ENCODE data around the gene TMEM132D. TPM values are rescaled to one million over a fixed set of nuclear protein-coding genes. Genes with fewer than 3 reads are reported as not detected.

TMEM132D gene
- total and polyA plus RNA-seq, 2 of the 4 experiments (the other 2 are of a cell fraction) = not detected

GRCh38 chr12:129231491-129231890 lies 672.3 kb downstream of the TMEM132D start:
- Histone ChIP-seq H4K20me1 (ENCODE audit: insufficient read depth, low read length) (no peaks in the 10 kb centered on the region), H3K79me1 (ENCODE audit: low read depth in 1 of 2, low read length in 2 of 2) (no peaks in the 10 kb centered on the region), H3K4me3 (ENCODE audit: insufficient read depth, low read depth, low read length) (no peak overlapping the region), H3K4me1 (ENCODE audit: control insufficient read depth, insufficient read depth, low read length) (no peaks in the 10 kb centered on the region), H4K8ac (ENCODE audit: low read depth in 2 of 2, low read length in 2 of 2) (no peak overlapping the region), H4K5ac (ENCODE audit: low read depth, low read length) (no peak overlapping the region), H3K23ac (ENCODE audit: low read depth, low read length) (no peak overlapping the region), H2AK5ac (ENCODE audit: low read depth, low read length) (no peak overlapping the region), H3K18ac (ENCODE audit: low read depth, low read length) (no peak overlapping the region), H4K91ac (ENCODE audit: insufficient read depth, low read depth, low read length) (no peak overlapping the region), H3K9me1 (ENCODE audit: insufficient read depth, low read length) (no peaks in the 10 kb centered on the region), H3K9ac (ENCODE audit: low read depth, low read length) (no peak overlapping the region), H2AK9ac (replicated peaks; ENCODE audit: low read depth, low read length, poor library complexity) (no peak overlapping the region), H3K9me3 (ENCODE audit: control insufficient read depth, insufficient read depth, low read length) (peaks cover 16% of the 10 kb centered on the region), H2AFZ (replicated peaks; ENCODE audit: low read length, poor library complexity) (no peak overlapping the region), H3K4ac (ENCODE audit: low read depth, low read length) (no peak overlapping the region), H3K27ac (ENCODE audit: insufficient read depth, low read length) (no peak overlapping the region), H2BK15ac (ENCODE audit: low read depth, low read length) (no peak overlapping the region), H2BK5ac (ENCODE audit: low read depth, low read length, poor library complexity, severe bottlenecking) (no peak overlapping the region), H2BK120ac (ENCODE audit: low read depth, low read length) (no peak overlapping the region), H3K56ac (ENCODE audit: extremely low read depth, insufficient read depth, low read length) (no peak overlapping the region), H3K14ac (replicated peaks; ENCODE audit: low read depth, low read length) (no peak overlapping the region), H3K4me2 (ENCODE audit: low read depth, low read length) (no peak overlapping the region), H3K36me3 (ENCODE audit: control insufficient read depth, insufficient read depth, low read length) (no peaks in the 10 kb centered on the region), H2BK20ac (ENCODE audit: low read depth, low read length) (no peak overlapping the region), H3K27me3 (ENCODE audit: control insufficient read depth, insufficient read depth, low read length) (no peaks in the 10 kb centered on the region)
- intact Hi-C loops (cut with micrococcal nuclease) (no loop called here), dilution Hi-C loops (cut with HindIII; ENCODE audit: low sequenced_read_pairs, unreplicated experiment) (no loop called here), in situ Hi-C loops (cut with MboI; ENCODE audit: low sequenced_read_pairs) (no loop called here)
- CTCF ChIA-PET = no interaction called here
- ATAC-seq (ENCODE audit: low read depth) (no peak), DNase-seq (no peak)
- no TSS peak for BruUV-seq (replicated peaks)
- POLR2A ChIA-PET (ENCODE audit: unreplicated experiment) = no interaction called here
- no CpG with 5 or more reads among the region's 3 CpGs for WGBS, 2 experiments (ENCODE audit: extremely low coverage in 2 of 2, insufficient read length in 1 of 2)
- TF ChIP-seq CEBPB (IDR thresholded peaks at IDR 0.05; ENCODE audit: low read depth, low read length) (no peak), POLR2A (IDR thresholded peaks at IDR 0.05; ENCODE audit: low read depth, low read length) (no peak), NFE2L2 (IDR thresholded peaks at IDR 0.05; ENCODE audit: low read depth, low read length) (no peak), MAFK (IDR thresholded peaks at IDR 0.05; ENCODE audit: low read depth, low read length) (no peak), RCOR1 (IDR thresholded peaks at IDR 0.05; ENCODE audit: insufficient replicate concordance, low read length) (no peak), FOS (IDR thresholded peaks at IDR 0.05; ENCODE audit: low read depth, low read length) (no peak), RFX5 (IDR thresholded peaks at IDR 0.05; ENCODE audit: low read depth, low read length) (no peak), BHLHE40 (IDR thresholded peaks at IDR 0.05; ENCODE audit: low read depth, low read length) (no peak), SMC3 (IDR thresholded peaks at IDR 0.05; ENCODE audit: low read depth, low read length) (no peak), CHD1 (IDR thresholded peaks at IDR 0.05; ENCODE audit: low read depth, low read length) (no peak), MXI1 (IDR thresholded peaks at IDR 0.05; ENCODE audit: borderline replicate concordance, low read depth, low read length) (no peak), RAD21 (IDR thresholded peaks at IDR 0.05; ENCODE audit: low read length) (no peak), MAZ (IDR thresholded peaks at IDR 0.05; ENCODE audit: borderline replicate concordance, low read depth, low read length) (no peak)
- TF ChIP-seq, protein P1, sequence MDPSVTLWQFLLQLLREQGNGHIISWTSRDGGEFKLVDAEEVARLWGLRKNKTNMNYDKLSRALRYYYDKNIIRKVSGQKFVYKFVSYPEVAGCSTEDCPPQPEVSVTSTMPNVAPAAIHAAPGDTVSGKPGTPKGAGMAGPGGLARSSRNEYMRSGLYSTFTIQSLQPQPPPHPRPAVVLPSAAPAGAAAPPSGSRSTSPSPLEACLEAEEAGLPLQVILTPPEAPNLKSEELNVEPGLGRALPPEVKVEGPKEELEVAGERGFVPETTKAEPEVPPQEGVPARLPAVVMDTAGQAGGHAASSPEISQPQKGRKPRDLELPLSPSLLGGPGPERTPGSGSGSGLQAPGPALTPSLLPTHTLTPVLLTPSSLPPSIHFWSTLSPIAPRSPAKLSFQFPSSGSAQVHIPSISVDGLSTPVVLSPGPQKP (IDR thresholded peaks at IDR 0.05; ENCODE audit: borderline replicate concordance, low read depth, low read length) = no peak
- TF ChIP-seq, protein P2, sequence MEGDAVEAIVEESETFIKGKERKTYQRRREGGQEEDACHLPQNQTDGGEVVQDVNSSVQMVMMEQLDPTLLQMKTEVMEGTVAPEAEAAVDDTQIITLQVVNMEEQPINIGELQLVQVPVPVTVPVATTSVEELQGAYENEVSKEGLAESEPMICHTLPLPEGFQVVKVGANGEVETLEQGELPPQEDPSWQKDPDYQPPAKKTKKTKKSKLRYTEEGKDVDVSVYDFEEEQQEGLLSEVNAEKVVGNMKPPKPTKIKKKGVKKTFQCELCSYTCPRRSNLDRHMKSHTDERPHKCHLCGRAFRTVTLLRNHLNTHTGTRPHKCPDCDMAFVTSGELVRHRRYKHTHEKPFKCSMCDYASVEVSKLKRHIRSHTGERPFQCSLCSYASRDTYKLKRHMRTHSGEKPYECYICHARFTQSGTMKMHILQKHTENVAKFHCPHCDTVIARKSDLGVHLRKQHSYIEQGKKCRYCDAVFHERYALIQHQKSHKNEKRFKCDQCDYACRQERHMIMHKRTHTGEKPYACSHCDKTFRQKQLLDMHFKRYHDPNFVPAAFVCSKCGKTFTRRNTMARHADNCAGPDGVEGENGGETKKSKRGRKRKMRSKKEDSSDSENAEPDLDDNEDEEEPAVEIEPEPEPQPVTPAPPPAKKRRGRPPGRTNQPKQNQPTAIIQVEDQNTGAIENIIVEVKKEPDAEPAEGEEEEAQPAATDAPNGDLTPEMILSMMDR (conservative IDR thresholded peaks at IDR 0.05; ENCODE audit: low read depth, low read length) = no peak
- TF ChIP-seq, protein P3, sequence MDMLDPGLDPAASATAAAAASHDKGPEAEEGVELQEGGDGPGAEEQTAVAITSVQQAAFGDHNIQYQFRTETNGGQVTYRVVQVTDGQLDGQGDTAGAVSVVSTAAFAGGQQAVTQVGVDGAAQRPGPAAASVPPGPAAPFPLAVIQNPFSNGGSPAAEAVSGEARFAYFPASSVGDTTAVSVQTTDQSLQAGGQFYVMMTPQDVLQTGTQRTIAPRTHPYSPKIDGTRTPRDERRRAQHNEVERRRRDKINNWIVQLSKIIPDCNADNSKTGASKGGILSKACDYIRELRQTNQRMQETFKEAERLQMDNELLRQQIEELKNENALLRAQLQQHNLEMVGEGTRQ (IDR thresholded peaks at IDR 0.05; ENCODE audit: low read depth, low read length) = no peak
